Activated naive CD8-positive, alpha-beta T cell treated with anti-CD3 and anti-CD28 coated beads, Interleukin-2, amount 50 U/mL, for 24 hours (primary cell): ENCODE measurements around the gene SLC12A2.

ENCODE experiments used
- ATAC-seq: fragments of 150-1000 bp; cut with Tn5 transposase; one replicate; pipeline ENCODE4 v1.10.0; 2021
- DNase-seq: peaks from one replicate; pipeline ENCODE4 v3.0.0; 2021
- H3K27ac Mint-ChIP-seq: one replicate; pipeline ENCODE4 v1.8.0; 2021; ENCODE audit warnings: mild to moderate bottlenecking, mixed read lengths
- H3K27me3 Mint-ChIP-seq: one replicate; pipeline ENCODE4 v1.8.0; 2021; ENCODE audit warnings: mixed read lengths
- H3K36me3 Mint-ChIP-seq: one replicate; pipeline ENCODE4 v1.8.0; 2021; ENCODE audit warnings: low read depth, mixed read lengths
- H3K4me1 Mint-ChIP-seq: one replicate; pipeline ENCODE4 v1.8.0; 2021; ENCODE audit warnings: mixed read lengths
- H3K4me3 Mint-ChIP-seq: one replicate; pipeline ENCODE4 v1.8.0; 2021; ENCODE audit warnings: mild to moderate bottlenecking, moderate library complexity, mixed read lengths
- H3K9me3 Mint-ChIP-seq: one replicate; pipeline ENCODE4 v1.8.0; 2021; ENCODE audit warnings: mixed read lengths

The SLC12A2 gene

DNA sequence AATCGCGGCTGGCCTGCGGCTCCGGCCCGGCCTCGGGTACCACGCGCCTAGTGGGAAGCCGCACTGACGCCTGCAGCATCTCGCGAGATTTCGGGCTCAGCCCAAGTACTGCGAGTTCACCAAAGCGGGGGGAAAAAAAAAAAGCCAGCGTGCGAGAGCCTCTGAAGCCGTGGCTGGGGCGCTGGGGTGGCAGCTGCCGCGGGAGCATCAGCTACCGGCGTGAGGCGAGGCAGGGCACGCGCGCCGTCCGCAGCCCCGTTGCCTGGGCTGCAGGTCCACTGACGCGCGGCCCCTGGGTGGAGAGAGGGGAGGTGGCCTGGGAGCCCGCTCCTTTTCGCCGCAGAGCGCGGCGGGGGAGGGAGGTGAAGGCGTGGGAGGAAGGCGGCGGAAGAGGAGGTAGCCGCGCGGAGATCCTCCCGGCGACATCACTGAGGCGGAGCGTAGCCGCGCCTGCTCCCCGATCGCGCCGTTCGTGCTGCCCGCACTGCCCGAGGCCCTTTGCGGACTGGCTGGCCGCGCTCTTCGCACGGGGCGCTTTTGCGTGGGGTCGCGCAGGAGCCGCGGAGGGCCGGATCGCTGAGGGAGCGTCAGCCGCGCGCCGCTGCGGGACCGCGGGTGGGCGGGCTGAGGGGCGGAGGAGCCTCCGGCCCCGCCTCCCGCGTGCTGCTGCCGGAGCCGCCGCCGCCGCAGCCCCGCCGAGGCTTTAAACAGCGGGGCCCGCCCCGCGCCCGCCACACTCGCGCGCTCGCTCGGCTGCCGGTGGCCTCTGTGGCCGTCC, at the start of gene SLC12A2:
Gene SLC12A2 (plus strand): TSS at position 734 of the 778 bp plus-strand sequence. CDS start 189 bp downstream, outside the sequence.
- peak; percentile 89 for DNase-seq
- H3K27ac Mint-ChIP-seq: peak within 1 kb of the TSS; percentile 90
- peak within 1 kb of the TSS; percentile 86 for H3K4me3 Mint-ChIP-seq
- H3K27me3 Mint-ChIP-seq: no peaks in the 10 kb centered on the region
- ATAC-seq: peak; percentile 67
- H3K4me1 Mint-ChIP-seq: peaks cover 62% of the 10 kb centered on the region
- H3K36me3 Mint-ChIP-seq: peaks cover 12% of the 10 kb centered on the region
- H3K9me3 Mint-ChIP-seq: no peaks in the 10 kb centered on the region

GRCh38 chr5:128035689-128036088, 47.9 kb upstream of the SLC12A2 start:
- DNase-seq (no peak), ATAC-seq (no peak)
- Mint-ChIP-seq H3K36me3 (peaks cover 26% of the 10 kb centered on the region), H3K9me3 (peaks cover 12% of the 10 kb centered on the region), H3K27ac (no peak overlapping the region), H3K4me3 (no peak overlapping the region), H3K4me1 (peaks cover 2% of the 10 kb centered on the region), H3K27me3 (no peaks in the 10 kb centered on the region)

- Mint-ChIP-seq H3K36me3 (peaks cover 24% of the 10 kb centered on the region), H3K9me3 (peaks cover 12% of the 10 kb centered on the region), H3K27me3 (no peaks in the 10 kb centered on the region), H3K4me1 (peaks cover 2% of the 10 kb centered on the region), H3K4me3 (no peak overlapping the region), H3K27ac (no peak overlapping the region)
- no peak for DNase-seq
- no peak for ATAC-seq
Observed at GRCh38 chr5:128036950-128037349, 46.6 kb upstream of the SLC12A2 start.

- ATAC-seq (no peak), DNase-seq (no peak)
- Mint-ChIP-seq H3K4me1 (peaks cover 2% of the 10 kb centered on the region), H3K9me3 (peaks cover 4% of the 10 kb centered on the region), H3K27me3 (no peaks in the 10 kb centered on the region), H3K27ac (no peak overlapping the region), H3K4me3 (no peak overlapping the region), H3K36me3 (peaks cover 15% of the 10 kb centered on the region)
Observed at GRCh38 chr5:128038643-128039042, 44.9 kb upstream of the SLC12A2 start.

DNA sequence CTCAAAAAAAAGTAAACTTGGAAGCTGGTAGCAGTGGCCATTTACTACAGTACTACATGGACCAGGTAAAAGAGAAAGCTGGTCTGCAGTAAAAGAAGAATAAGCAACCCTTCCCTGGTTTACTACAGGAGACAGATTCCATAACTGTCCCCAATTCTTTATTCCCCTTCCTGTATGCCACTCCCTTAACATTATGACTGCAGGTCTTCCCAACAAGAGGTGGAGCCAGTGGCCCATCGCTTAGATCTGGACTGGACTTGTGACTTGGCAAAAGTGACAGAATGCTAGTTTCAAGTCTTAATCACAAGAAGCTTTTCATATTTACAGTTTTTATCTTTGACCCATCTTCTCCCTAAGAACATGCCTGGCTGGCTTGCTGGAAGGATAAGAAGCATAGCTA, 42.6 kb upstream of the SLC12A2 start:
- Mint-ChIP-seq H3K4me1 (no peaks in the 10 kb centered on the region), H3K9me3 (no peaks in the 10 kb centered on the region), H3K27me3 (no peaks in the 10 kb centered on the region), H3K27ac (no peak overlapping the region), H3K4me3 (no peak overlapping the region), H3K36me3 (peaks cover 6% of the 10 kb centered on the region)
- no peak for DNase-seq
- ATAC-seq: no peak

DNA sequence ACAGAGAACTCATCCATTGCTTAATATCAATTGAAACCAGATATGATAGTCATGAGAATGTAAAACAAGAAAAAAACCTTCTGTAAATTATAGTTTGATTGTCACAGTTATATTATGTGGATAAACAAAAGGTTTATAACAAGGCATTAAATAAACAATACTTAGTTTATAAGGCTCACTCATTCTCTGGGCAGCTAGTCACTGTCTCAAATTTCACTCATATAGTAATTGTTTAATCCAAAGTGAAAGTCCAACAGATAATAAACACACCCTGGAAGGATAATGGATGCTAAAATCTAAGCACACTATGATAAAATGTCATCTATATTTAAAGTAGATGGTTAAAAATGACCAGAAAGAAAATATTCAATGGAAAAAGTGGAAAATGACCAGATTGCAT, 30.8 kb upstream of the SLC12A2 start:
- Mint-ChIP-seq H3K9me3 (peaks cover 8% of the 10 kb centered on the region), H3K27me3 (no peaks in the 10 kb centered on the region), H3K4me1 (peaks cover 2% of the 10 kb centered on the region), H3K4me3 (no peak overlapping the region), H3K36me3 (peaks cover 44% of the 10 kb centered on the region), H3K27ac (no peak overlapping the region)
- ATAC-seq (no peak), DNase-seq (no peak)

DNA sequence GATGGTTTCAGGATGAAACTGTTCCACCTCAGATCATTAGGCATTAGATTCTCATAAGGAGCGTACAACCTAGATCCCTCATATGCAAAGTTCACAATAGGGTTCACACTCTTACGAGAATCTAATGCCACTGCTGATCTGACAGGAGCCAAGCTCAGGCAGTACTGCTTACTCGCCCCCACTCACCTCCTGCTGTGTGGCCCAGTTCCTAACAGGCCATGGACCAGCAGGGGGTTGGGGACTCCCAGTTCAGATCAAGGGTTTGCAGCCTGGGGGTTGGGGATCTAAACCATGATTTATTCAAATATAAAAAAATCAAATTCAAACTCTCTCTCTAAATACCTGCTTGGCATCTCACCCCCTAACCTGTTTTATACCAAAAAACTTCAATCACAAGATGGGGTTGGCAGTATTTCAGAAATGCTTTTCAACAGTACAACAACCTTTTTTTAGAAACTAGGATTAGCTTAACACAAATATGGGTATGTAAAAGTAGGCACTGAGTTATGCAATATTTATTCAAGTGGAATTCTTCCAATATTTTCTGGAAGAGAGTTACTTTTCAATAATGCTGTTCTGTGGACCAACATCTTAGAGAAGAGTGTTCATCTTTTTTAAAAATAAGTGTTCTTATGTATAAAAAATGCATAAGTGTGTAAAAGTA, 30.1 kb upstream of the SLC12A2 start:
- H3K4me3 Mint-ChIP-seq: no peak overlapping the region
- H3K27ac Mint-ChIP-seq: no peak overlapping the region
- DNase-seq (no peak), ATAC-seq (no peak)
- H3K36me3 Mint-ChIP-seq: peaks cover 37% of the 10 kb centered on the region
- H3K9me3 Mint-ChIP-seq: peaks cover 8% of the 10 kb centered on the region
- H3K4me1 Mint-ChIP-seq: no peaks in the 10 kb centered on the region
- H3K27me3 Mint-ChIP-seq: no peaks in the 10 kb centered on the region

DNA sequence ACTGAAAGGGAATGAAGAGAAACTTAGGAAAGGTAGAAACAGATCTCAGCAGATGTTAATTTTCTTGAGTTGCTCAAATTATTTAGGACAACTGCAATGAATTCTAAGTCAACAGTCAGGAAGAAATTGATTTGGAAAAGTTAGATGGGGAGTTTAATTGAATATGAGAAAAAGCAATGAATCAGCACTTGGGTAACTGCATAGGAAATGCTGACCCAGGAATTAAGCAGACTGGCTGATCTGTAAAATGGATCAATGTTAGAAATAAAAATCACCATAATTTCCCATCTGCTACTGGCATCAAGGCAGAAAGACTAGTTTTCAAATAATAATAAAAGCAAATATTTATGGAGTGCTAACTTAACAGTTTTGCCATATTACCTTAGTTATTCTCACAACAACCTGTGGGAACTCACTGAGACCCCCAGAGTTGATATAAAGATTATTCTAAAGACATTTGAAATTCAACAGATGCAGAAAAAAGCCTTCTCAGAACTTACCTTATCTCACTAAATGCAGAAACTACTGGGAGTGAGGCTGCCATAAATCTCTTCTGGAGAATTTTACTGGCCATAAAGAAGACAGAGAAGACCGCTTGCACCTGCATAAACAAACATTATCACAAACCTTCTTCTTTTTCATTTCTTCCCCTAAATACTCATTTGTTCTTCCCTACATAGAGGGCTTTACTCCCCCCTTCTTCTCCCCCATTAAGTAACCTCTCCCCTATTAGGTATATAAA, 22.8 kb upstream of the SLC12A2 start:
- Mint-ChIP-seq H3K4me1 (no peaks in the 10 kb centered on the region), H3K4me3 (no peak overlapping the region), H3K27ac (no peak overlapping the region), H3K9me3 (no peaks in the 10 kb centered on the region), H3K27me3 (no peaks in the 10 kb centered on the region), H3K36me3 (peaks cover 7% of the 10 kb centered on the region)
- ATAC-seq: no peak
- no peak for DNase-seq

DNA sequence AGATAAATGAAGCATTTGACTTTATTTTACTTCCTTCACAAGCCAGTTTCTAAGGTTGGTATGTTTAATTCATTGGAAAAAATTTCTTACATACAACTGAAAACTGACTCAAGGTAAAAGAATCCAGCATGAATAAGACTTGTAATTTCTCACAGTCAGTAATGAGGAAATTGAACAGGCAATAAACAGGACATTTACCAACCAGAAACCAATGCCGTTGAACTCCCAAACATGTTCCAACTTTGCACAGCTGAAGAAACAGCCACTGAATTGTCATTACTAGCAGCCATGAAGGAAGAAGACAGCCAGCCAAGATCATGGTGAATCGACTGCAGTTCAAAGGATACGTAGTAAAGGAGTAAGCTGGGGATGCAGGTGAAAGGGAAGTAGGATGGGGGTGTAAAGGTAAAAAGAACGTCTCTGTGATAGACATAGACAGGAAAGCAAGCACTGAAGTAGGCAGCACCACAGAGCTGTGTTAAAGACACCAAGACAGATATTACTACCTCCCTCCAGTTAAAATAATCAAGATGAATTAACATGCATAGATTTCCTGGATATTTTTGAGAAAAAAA, 21.3 kb upstream of the SLC12A2 start:
- DNase-seq (no peak), ATAC-seq (no peak)
- no peak overlapping the region for H3K27ac Mint-ChIP-seq
- no peaks in the 10 kb centered on the region for H3K9me3 Mint-ChIP-seq
- no peaks in the 10 kb centered on the region for H3K27me3 Mint-ChIP-seq
- peaks cover 7% of the 10 kb centered on the region for H3K36me3 Mint-ChIP-seq
- H3K4me3 Mint-ChIP-seq: no peak overlapping the region
- H3K4me1 Mint-ChIP-seq: no peaks in the 10 kb centered on the region

GRCh38 chr5:128074171-128074570, 9.4 kb upstream of the SLC12A2 start:
- Mint-ChIP-seq H3K27ac (no peak overlapping the region), H3K27me3 (no peaks in the 10 kb centered on the region), H3K4me3 (no peak overlapping the region), H3K4me1 (peaks cover 9% of the 10 kb centered on the region), H3K9me3 (no peaks in the 10 kb centered on the region), H3K36me3 (peaks cover 9% of the 10 kb centered on the region)
- DNase-seq (no peak), ATAC-seq (no peak)

- Mint-ChIP-seq H3K9me3 (no peaks in the 10 kb centered on the region), H3K36me3 (peaks cover 9% of the 10 kb centered on the region), H3K4me3 (no peak overlapping the region), H3K4me1 (peaks cover 12% of the 10 kb centered on the region), H3K27me3 (no peaks in the 10 kb centered on the region), H3K27ac (no peak overlapping the region)
- ATAC-seq: no peak
- no peak for DNase-seq
Observed at GRCh38 chr5:128074953-128075352, 8.6 kb upstream of the SLC12A2 start.

- Mint-ChIP-seq H3K27me3 (no peaks in the 10 kb centered on the region), H3K4me1 (peaks cover 35% of the 10 kb centered on the region), H3K4me3 (no peak overlapping the region), H3K9me3 (no peaks in the 10 kb centered on the region), H3K36me3 (peaks cover 15% of the 10 kb centered on the region), H3K27ac (no peak overlapping the region)
- ATAC-seq: no peak
- no peak for DNase-seq
Observed at GRCh38 chr5:128077526-128077925, 6.0 kb upstream of the SLC12A2 start.

DNA sequence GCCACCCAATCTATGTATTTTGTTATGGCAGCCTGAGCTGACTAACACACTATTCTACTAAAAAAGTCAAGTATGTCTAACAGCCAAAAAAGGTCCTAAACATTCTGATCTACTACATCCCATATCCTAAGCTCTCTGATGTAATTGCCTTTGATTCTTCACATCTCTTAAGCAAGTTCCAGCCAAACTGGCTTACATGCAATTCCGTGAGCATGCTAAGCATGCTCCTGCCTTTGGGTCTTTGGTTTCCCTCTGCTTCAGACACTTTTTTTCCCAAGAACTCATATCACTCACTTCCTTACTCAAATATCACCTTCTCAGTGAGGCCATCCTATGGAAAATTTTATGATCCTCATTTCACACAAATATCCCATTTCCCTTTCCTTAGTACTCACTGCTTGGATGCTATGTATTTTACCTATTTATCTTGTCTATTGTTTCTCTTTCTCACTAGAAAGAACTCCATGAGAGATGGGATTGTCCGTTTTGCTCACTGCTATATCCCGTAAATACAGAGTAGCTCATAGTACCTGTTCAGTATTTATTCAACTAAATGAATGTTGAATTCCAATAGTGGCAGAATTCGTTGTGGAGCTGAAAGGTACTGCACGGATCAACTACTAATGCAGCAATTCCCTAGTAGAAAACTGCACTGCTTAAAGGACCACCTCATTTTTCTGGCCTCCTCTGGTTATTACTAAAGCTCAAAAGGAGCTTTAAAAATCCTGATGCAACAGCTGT, 2.3 kb upstream of the SLC12A2 start:
- DNase-seq: no peak
- no peak for ATAC-seq
- H3K36me3 Mint-ChIP-seq: peaks cover 9% of the 10 kb centered on the region
- H3K9me3 Mint-ChIP-seq: no peaks in the 10 kb centered on the region
- peak overlapping the region; percentile 90 for H3K27ac Mint-ChIP-seq
- no peaks in the 10 kb centered on the region for H3K27me3 Mint-ChIP-seq
- peak overlapping the region; percentile 86 for H3K4me3 Mint-ChIP-seq
- peaks cover 47% of the 10 kb centered on the region for H3K4me1 Mint-ChIP-seq

GRCh38 chr5:128082551-128083032, 974 bp upstream of the SLC12A2 start:
- Mint-ChIP-seq H3K9me3 (no peaks in the 10 kb centered on the region), H3K4me1 (peaks cover 60% of the 10 kb centered on the region), H3K4me3 (peak overlapping the region; percentile 86), H3K36me3 (peaks cover 11% of the 10 kb centered on the region), H3K27me3 (no peaks in the 10 kb centered on the region), H3K27ac (peak overlapping the region; percentile 90)
- DNase-seq (no peak), ATAC-seq (peak; percentile 45)
